ENCODE data around the gene NCOA5.
"Not testable (repeated sequence)": the region's sequence is repeated elsewhere in the genome, so short reads cannot be mapped to it uniquely, and the experiment has no call there.

NCOA5 gene

GRCh38 chr20:46119547-46119946, 29.8 kb upstream of the NCOA5 start:
- DNase-seq: no peak

GRCh38 chr20:46119028-46119546, 29.3 kb upstream of the NCOA5 start:
- no peak for DNase-seq

- DNase-seq: peak in 1 of 2 experiments; percentile 38
These were observed 28.8 kb upstream of the NCOA5 start for GRCh38 chr20:46118481-46119020.

GRCh38 chr20:46117704-46118467, 28.1 kb upstream of the NCOA5 start, which contains the start of gene CD40:
Gene CD40, plus strand, starts transcription at chr20:46118314. Its CDS starts 30 bp downstream, at chr20:46118344.
- peak in 1 of 2 experiments; percentile 14 for DNase-seq

- no peak for DNase-seq
These were observed 24.7 kb upstream of the NCOA5 start for GRCh38 chr20:46114449-46114848.

- no peak for DNase-seq
These were observed 23.3 kb upstream of the NCOA5 start for GRCh38 chr20:46113113-46113470.

- no peak for DNase-seq
These were observed 22.8 kb upstream of the NCOA5 start for GRCh38 chr20:46112430-46113112.

- DNase-seq: no peak
These were observed 22.1 kb upstream of the NCOA5 start for GRCh38 chr20:46111836-46112212.

- peak; percentile 46 to 59 for DNase-seq
These were observed 21.5 kb upstream of the NCOA5 start for GRCh38 chr20:46111028-46111835.

- no peak for DNase-seq
These were observed 19.2 kb upstream of the NCOA5 start for GRCh38 chr20:46108976-46109375.

- no peak for DNase-seq
These were observed 18.7 kb upstream of the NCOA5 start for GRCh38 chr20:46108435-46108841.

GRCh38 chr20:46107061-46107460, 17.3 kb upstream of the NCOA5 start:
- no peak for DNase-seq

GRCh38 chr20:46104262-46104661, 14.5 kb upstream of the NCOA5 start:
- DNase-seq: no peak

GRCh38 chr20:46102940-46103339, 13.2 kb upstream of the NCOA5 start:
- no peak for DNase-seq

GRCh38 chr20:46101957-46102356, 12.2 kb upstream of the NCOA5 start:
- DNase-seq: no peak

GRCh38 chr20:46100988-46101387, 11.2 kb upstream of the NCOA5 start:
- DNase-seq: no peak

GRCh38 chr20:46100444-46100843, 10.7 kb upstream of the NCOA5 start:
- not testable (repeated sequence) for DNase-seq

- peak in 1 of 2 experiments; percentile 14 for DNase-seq
These were observed 9.9 kb upstream of the NCOA5 start for GRCh38 chr20:46099491-46100287.

- DNase-seq: no peak
These were observed 3.8 kb upstream of the NCOA5 start for GRCh38 chr20:46093531-46093930.

GRCh38 chr20:46091622-46092535, 2.1 kb upstream of the NCOA5 start:
- DNase-seq: not testable (repeated sequence)

GRCh38 chr20:46089167-46089416, 670 bp downstream of the NCOA5 start:
- DNase-seq: no peak
